Motor neuron (in vitro differentiated cells): ENCODE data around the gene PET117. TPM values are rescaled to one million over a fixed set of nuclear protein-coding genes. Genes with fewer than 3 reads are reported as not detected.
"Not testable (repeated sequence)": the region's sequence is repeated elsewhere in the genome, so short reads cannot be mapped to it uniquely, and the experiment has no call there.

Experiments used
- ATAC-seq, 8 experiments: fragments of 200-7000 bp; cut with Tn5 transposase; replicated peaks in 6 of 8; 2 replicates each; pipeline ENCODE4 v1.8.0; 2021; ENCODE audit warnings: mild to moderate bottlenecking in 8 of 8, moderate library complexity in 8 of 8
- H3K27ac ChIP-seq, 2 donors: fragments of 250-450 bp; sonication (Bioruptor Pico); 2 replicates each; pipeline ENCODE4 v1.9.0; 2021; ENCODE audit warnings: antibody characterized with exemption in 2 of 2, mild to moderate bottlenecking in 2 of 2, moderate library complexity in 1 of 2
- H3K4me1 ChIP-seq, 2 donors: fragments of 250-450 bp; sonication (Bioruptor Pico); replicated peaks in 1 of 2; 2 replicates each; pipeline ENCODE4 v1.6.1; 2021; ENCODE audit warnings: antibody characterized with exemption in 2 of 2, mild to moderate bottlenecking in 2 of 2, moderate library complexity in 1 of 2
- H3K4me3 ChIP-seq, 5 donors: fragments of 250-450 bp; sonication (Bioruptor Pico); 2 replicates each; pipeline ENCODE4 v1.9.0; 2021; ENCODE audit warnings: antibody characterized with exemption in 5 of 5, mild to moderate bottlenecking in 5 of 5, moderate library complexity in 4 of 5
- WGBS, 10 experiments: fragments of 450-650 bp; shearing (Covaris generic); methylation state at CpG; one replicate each; pipeline ENCODE4 v1.0.0; 2022; 5-methylcytosine and 5-hydroxymethylcytosine counted together
- in situ Hi-C, 9 experiments: fragments of 400-800 bp; cut with MboI; loops; one replicate each; pipeline ENCODE4 v1.15.0; 2021; ENCODE audit warnings: low sequenced_read_pairs in 9 of 9, low pct_unique_long_range_greater_than_20kb in 2 of 9; ENCODE audit not compliant: unreplicated experiment in 9 of 9
- total RNA-seq, 8 experiments: library from RNA; unstranded; fragments of 300-600 nt; gene quantifications; 2 replicates each; pipeline versions ENCODE4 v1.2.3 to v1.2.4, GENCODE V29; 2022

PET117 gene
- total RNA-seq, 8 experiments from 2014 or later: 10.4 to 17.3 (median 13.0) TPM

DNA sequence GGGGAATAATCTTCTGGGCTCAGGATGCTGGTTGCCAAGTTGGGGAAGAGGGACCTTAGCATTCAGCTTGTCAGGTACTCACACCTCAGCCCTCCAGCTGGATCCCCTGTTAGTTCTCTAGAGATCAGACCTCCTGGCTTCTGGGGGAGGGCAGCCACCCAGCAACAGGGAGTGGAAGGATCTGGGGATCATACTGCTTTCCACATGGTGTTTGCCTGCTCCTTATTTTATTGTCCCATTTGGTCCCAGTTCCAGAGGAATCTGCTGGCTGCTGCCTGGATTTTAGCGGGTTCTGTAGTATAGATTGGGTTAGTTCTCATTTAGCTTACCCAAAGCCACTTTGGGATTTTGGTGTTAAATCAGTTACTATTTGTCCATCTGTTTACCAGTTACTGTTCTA, 29.3 kb downstream of the PET117 start:
- peak in 2 of 8 experiments; percentile 27 to 75 for ATAC-seq
- WGBS, 10 experiments: 100% methylated on average over 1 of the region's 1 CpG; no CpG with 5 or more reads in 7 of the 10 experiments
- Histone ChIP-seq H3K27ac (no peak overlapping the region), H3K4me1 (no peaks in the 10 kb centered on the region), H3K4me3 (no peak overlapping the region)
- in situ Hi-C loops: no loop called here

- Histone ChIP-seq H3K4me3 (no peak overlapping the region), H3K27ac (no peak overlapping the region), H3K4me1 (no peaks in the 10 kb centered on the region)
- in situ Hi-C loops: no loop called here
- ATAC-seq: peak in 1 of 8 experiments; percentile 40
- WGBS, 10 experiments: 83 to 100% (median 100%) methylated on average over 1 to 2 of the region's 2 CpGs; no CpG with 5 or more reads in 5 of the 10 experiments
These were observed 34.7 kb downstream of the PET117 start for GRCh38 chr20:18172379-18172778.

- Histone ChIP-seq H3K4me3 (no peak overlapping the region), H3K4me1 (no peaks in the 10 kb centered on the region), H3K27ac (no peak overlapping the region)
- WGBS, 10 experiments: 80 to 100% (median 95%) methylated on average over 1 to 10 of the region's 14 CpGs; no CpG with 5 or more reads in 2 of the 10 experiments
- in situ Hi-C loops: loop anchor here in 1 of 9 experiments (25.0 kb wide), 1 partner anchor 88 kb away; no protein-coding TSS in a partner anchor
- no peak for ATAC-seq
These were observed 37.4 kb downstream of the PET117 start for GRCh38 chr20:18174906-18175683.

DNA sequence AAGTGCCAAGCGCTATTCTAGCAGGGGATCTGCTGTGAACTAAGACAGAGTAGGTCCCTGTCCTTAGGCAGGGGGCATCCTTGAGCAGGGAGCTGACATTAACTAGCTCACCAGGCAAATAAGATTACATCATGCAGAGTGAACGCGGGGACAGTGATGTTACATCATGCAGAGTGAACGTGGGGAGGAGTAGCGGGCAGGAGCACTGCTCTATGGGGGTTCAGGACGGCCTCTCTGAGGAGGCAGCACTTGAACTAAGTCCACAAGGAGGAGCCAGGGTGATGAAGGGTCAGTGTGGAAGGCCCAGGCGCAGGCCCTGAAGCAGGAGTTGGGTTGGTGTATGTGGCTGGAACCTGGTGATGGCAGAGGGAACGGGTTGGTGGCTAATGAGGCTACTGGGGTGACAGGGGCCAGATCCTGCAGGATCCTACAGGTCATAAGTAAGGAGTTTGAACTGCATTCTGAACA, 38.7 kb downstream of the PET117 start:
- in situ Hi-C loops: loop anchor here in 1 of 9 experiments (25.0 kb wide), 1 partner anchor 89 kb away; no protein-coding TSS in a partner anchor

GRCh38 chr20:18180366-18180765, 42.7 kb downstream of the PET117 start:
- not testable (repeated sequence) for ATAC-seq, H3K4me3 ChIP-seq, H3K4me1 ChIP-seq, H3K27ac ChIP-seq
- in situ Hi-C loops: loop anchor here in 1 of 9 experiments (25.0 kb wide), 1 partner anchor 93 kb away; no protein-coding TSS in a partner anchor

More for the DNA sequence above, 38.7 kb downstream of the PET117 start:
- Histone ChIP-seq H3K4me1 (no peaks in the 10 kb centered on the region), H3K27ac (no peak overlapping the region), H3K4me3 (no peak overlapping the region)
- WGBS, 10 experiments: 56 to 94% (median 83%) methylated on average over 2 to 7 of the region's 8 CpGs; no CpG with 5 or more reads in 3 of the 10 experiments
- ATAC-seq: peak in 5 of 8 experiments; percentile 23 to 98 (median 75)

DNA sequence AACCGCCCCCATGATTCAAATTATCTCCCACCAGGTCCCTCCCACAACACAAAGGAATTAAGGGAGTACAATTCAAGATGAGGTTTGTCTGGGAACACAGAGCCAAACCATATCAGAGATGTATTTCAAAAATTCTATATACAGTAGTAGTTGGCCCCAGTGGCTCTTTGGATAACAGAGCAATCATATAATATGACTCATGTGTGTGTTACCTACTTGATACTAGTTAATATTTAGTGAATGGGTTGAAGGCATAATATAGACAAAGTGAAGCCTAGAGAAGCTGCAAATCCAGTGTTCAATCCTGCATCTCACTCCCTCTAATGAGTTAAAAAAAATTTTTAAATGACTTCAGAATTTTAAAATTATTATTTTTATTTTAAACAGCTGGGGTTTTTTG, 43.2 kb downstream of the PET117 start:
- WGBS, 10 experiments: 0 to 100% (median 80%) methylated on average over 1 of the region's 1 CpG; no CpG with 5 or more reads in 4 of the 10 experiments
- no peak overlapping the region for H3K4me3 ChIP-seq
- no peak overlapping the region for H3K27ac ChIP-seq
- in situ Hi-C loops: loop anchor here in 1 of 9 experiments (25.0 kb wide), 1 partner anchor 94 kb away; no protein-coding TSS in a partner anchor
- H3K4me1 ChIP-seq: no peaks in the 10 kb centered on the region
- ATAC-seq: no peak

- Histone ChIP-seq H3K27ac (no peak overlapping the region), H3K4me3 (no peak overlapping the region), H3K4me1 (no peaks in the 10 kb centered on the region)
- ATAC-seq: peak in 1 of 8 experiments; percentile 36
- 28 to 100% (median 97%) methylated on average over 1 to 5 of the region's 5 CpGs; no CpG with 5 or more reads in 1 of the 10 experiments for WGBS, 10 experiments
- in situ Hi-C loops: loop anchor here in 1 of 9 experiments (25.0 kb wide), 1 partner anchor 100 kb away; no protein-coding TSS in a partner anchor
These were observed 49.4 kb downstream of the PET117 start for GRCh38 chr20:18187020-18187419.

DNA sequence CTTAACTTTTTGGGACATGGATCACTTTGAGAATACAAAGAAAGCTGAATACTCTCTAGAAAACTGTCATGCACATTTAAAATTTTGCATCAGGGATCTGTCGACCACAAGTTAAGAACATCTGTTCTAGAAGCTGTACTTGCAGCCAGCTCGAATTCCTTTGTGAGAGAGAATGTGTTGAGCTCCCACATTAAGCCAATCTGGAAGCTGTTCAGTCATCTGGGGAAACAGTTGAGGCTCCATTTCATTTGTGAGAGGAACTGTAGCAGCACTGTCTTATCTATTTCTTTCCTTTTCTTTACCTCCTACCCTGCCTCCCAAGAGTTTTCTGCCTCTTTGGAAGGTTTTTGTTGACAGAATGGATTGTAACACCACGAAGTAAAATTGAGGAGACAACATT, 50.8 kb downstream of the PET117 start:
- no peaks in the 10 kb centered on the region for H3K4me1 ChIP-seq
- 5 to 91% (median 40%) methylated on average over 1 to 3 of the region's 3 CpGs for WGBS, 10 experiments
- H3K27ac ChIP-seq: no peak overlapping the region
- peak in 3 of 8 experiments; percentile 23 to 64 (median 53) for ATAC-seq
- no peak overlapping the region for H3K4me3 ChIP-seq
- in situ Hi-C loops: loop anchor here in 1 of 9 experiments (25.0 kb wide), 1 partner anchor 101 kb away; no protein-coding TSS in a partner anchor

DNA sequence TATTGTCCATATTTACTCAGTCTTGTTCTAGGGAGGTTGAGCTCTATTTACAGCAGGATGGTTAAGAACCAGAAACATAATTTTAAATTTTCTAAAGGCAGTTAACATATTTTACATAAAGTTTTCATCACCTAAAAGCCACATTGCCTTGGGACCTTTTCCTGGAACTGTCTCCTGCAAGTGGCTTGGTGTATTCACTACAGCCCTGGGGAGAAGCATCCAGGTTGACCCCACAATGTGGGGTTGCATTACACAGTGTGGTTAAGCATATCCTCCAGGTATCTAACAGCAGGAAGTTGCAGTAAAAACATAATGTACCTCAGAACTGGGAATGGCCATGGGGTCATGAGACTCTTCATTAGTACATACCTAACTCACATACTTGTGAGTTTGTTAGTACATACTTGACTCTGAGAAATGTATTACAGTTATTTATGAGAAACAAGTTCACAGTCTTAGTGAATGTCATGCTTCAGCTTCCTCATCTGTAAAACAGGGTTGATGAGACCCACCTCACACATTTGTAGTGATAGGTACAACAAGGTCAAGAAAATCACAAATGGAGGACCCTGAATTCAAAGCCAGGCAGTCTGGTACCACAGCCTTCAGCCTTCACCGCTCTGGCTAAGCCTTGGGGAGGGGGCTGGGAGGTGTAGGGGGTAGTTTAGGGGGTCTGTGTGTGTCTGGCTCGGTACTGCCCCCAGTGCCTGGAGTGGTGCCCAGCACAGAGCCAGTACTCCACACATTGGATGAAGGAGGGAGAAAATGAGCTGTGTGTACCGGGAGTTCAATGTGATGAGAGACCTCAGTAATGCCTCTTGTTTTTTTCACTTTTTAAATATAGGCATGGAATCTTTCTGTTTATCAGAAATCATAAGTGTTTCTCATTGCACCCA, 52.9 kb downstream of the PET117 start:
- in situ Hi-C loops: loop anchor here in 1 of 9 experiments (25.0 kb wide), 1 partner anchor 103 kb away; no protein-coding TSS in a partner anchor
- WGBS, 10 experiments: 80 to 100% (median 93%) methylated on average over 1 to 2 of the region's 3 CpGs; no CpG with 5 or more reads in 5 of the 10 experiments
- Histone ChIP-seq H3K4me1 (no peaks in the 10 kb centered on the region), H3K27ac (no peak overlapping the region), H3K4me3 (no peak overlapping the region)
- ATAC-seq: peak in 2 of 8 experiments; percentile 63 to 67

GRCh38 chr20:18191306-18191705, 53.6 kb downstream of the PET117 start:
- no peak overlapping the region for H3K27ac ChIP-seq
- in situ Hi-C loops: loop anchor here in 1 of 9 experiments (25.0 kb wide), 1 partner anchor 104 kb away; no protein-coding TSS in a partner anchor
- WGBS, 10 experiments: 50 to 86% (median 60%) methylated on average over 1 of the region's 1 CpG; no CpG with 5 or more reads in 5 of the 10 experiments
- H3K4me3 ChIP-seq: no peak overlapping the region
- no peak for ATAC-seq
- no peaks in the 10 kb centered on the region for H3K4me1 ChIP-seq
